H1 (cell line): Measurements from ENCODE around the gene ATP7A. TPM values are rescaled to one million over a fixed set of nuclear protein-coding genes. Genes with fewer than 3 reads are reported as not detected.

Experiments used
- CTCF ChIA-PET: fragments of 300-600 bp; sonication (Branson Sonifier 250); formaldehyde crosslinking; loops from one replicate; lab custom pipeline; 2021; ENCODE audit not compliant: partially characterized antibody; lab: Charles Lee
- POLR2A ChIA-PET: fragments of 300-600 bp; sonication (Branson Sonifier 250); formaldehyde crosslinking; loops from one replicate; lab custom pipeline; 2021; ENCODE audit warnings: inconsistent platforms; ENCODE audit not compliant: partially characterized antibody; lab: Charles Lee
- DNase-seq, 2 experiments: peaks; one replicate each; pipeline versions ENCODE4 v3.0.0 to v3.0.0-alpha.2; 2010 to 2022; ENCODE audit warnings: low spot score in 2 of 2, low read depth in 1 of 2, mixed read lengths in 1 of 2
- FAIRE-seq: peaks from 2 replicates; lab custom pipeline; 2011; peaks lifted over from hg19 to GRCh38; lab: Jason Lieb, UNC
- H2AFZ ChIP-seq: 2 replicates; pipeline ENCODE4 v1.8.1; 2012; ENCODE audit warnings: low read length, inconsistent platforms
- H2AK5ac ChIP-seq: 2 replicates; pipeline ENCODE4 v1.6.1; 2013; ENCODE audit warnings: low read depth, low read length
- H2BK120ac ChIP-seq: replicated peaks from 2 replicates; pipeline ENCODE3; 2013; ENCODE audit warnings: low read depth, low read length, inconsistent platforms
- H2BK12ac ChIP-seq: 2 replicates; pipeline ENCODE4 v1.6.1; 2013; ENCODE audit warnings: low read depth, low read length
- H2BK15ac ChIP-seq: 2 replicates; pipeline ENCODE4 v1.6.1; 2013; ENCODE audit warnings: low read length
- H2BK20ac ChIP-seq: 2 replicates; pipeline ENCODE4 v1.6.1; 2013; ENCODE audit warnings: low read length
- H2BK5ac ChIP-seq: 2 replicates; pipeline ENCODE4 v1.6.1; 2013; ENCODE audit warnings: low read depth, low read length
- H3K14ac ChIP-seq: 2 replicates; pipeline ENCODE4 v1.6.1; 2013; ENCODE audit warnings: inconsistent platforms; ENCODE audit not compliant: insufficient read length
- H3K18ac ChIP-seq: 2 replicates; pipeline ENCODE4 v1.6.1; 2013; ENCODE audit warnings: low read length; ENCODE audit errors: extremely low read depth
- H3K23ac ChIP-seq: 2 replicates; pipeline ENCODE4 v1.6.1; 2013; ENCODE audit warnings: inconsistent platforms; ENCODE audit not compliant: insufficient read length
- H3K23me2 ChIP-seq: 2 replicates; pipeline ENCODE4 v1.6.1; 2013; ENCODE audit warnings: low read depth, low read length
- H3K27ac ChIP-seq: 2 replicates; pipeline ENCODE4 v1.6.1; 2011; ENCODE audit warnings: low read depth, low read length, inconsistent platforms
- H3K27me3 ChIP-seq, 4 experiments: replicated peaks in 1 of 4; 1 replicate in 1 of 4; 2 replicates in 3 of 4; pipeline versions ENCODE4 v1.6.1 to v1.8.1; 2011 to 2013; ENCODE audit warnings: low read length in 3 of 4, mild to moderate bottlenecking in 3 of 4, inconsistent platforms in 2 of 4, mixed read lengths in 2 of 4, moderate library complexity in 1 of 4; ENCODE audit not compliant: control insufficient read depth in 3 of 4, insufficient read depth in 3 of 4; ENCODE audit errors: extremely low read depth in 1 of 4
- H3K36me3 ChIP-seq, 4 experiments: 2 replicates each; pipeline versions ENCODE4 v1.6.1 to v1.8.1; 2011 to 2013; ENCODE audit warnings: mild to moderate bottlenecking in 4 of 4, low read length in 3 of 4, moderate library complexity in 2 of 4, control low read depth in 1 of 4, inconsistent platforms in 1 of 4; ENCODE audit not compliant: insufficient read depth in 4 of 4, control insufficient read depth in 2 of 4
- H3K4ac ChIP-seq: replicated peaks from 2 replicates; pipeline ENCODE3; 2013; ENCODE audit warnings: low read length, low read depth, mixed read lengths, inconsistent platforms; ENCODE audit not compliant: insufficient read length
- H3K4me1 ChIP-seq, 4 experiments: replicated peaks in 1 of 4; 1 replicate in 1 of 4; 2 replicates in 3 of 4; pipeline versions ENCODE4 v1.6.1 to v1.8.1; 2011 to 2013; ENCODE audit warnings: low read length in 3 of 4, inconsistent platforms in 2 of 4, mixed read lengths in 1 of 4; ENCODE audit not compliant: insufficient read depth in 4 of 4, control insufficient read depth in 3 of 4
- H3K4me2 ChIP-seq, 2 experiments: 2 replicates each; pipeline versions ENCODE4 v1.6.1 to v1.8.1; 2011 to 2013; ENCODE audit warnings: low read depth in 2 of 2, low read length in 2 of 2, control low read depth in 1 of 2, inconsistent platforms in 1 of 2, mild to moderate bottlenecking in 1 of 2; ENCODE audit not compliant: insufficient read depth in 1 of 2
- H3K4me3 ChIP-seq, 4 experiments: fragments of 200-600, 300-600 bp in 1 of 4; sonication (generic), shearing (Covaris generic), sonication (Bioruptor Twin) in 1 of 4; 2 replicates each; pipeline versions ENCODE4 v1.5.1 to v1.8.1; 2011 to 2016; ENCODE audit warnings: low read length in 4 of 4, low read depth in 3 of 4, control low read depth in 2 of 4, inconsistent platforms in 2 of 4, mild to moderate bottlenecking in 2 of 4, mixed read lengths in 1 of 4, moderate library complexity in 1 of 4; ENCODE audit not compliant: insufficient read depth in 2 of 4; ENCODE audit errors: extremely low read depth in 1 of 4
- H3K56ac ChIP-seq: replicated peaks from 2 replicates; pipeline ENCODE3; 2013; ENCODE audit warnings: low read depth, mild to moderate bottlenecking, mixed read lengths, low read length, inconsistent platforms; ENCODE audit not compliant: insufficient read length
- H3K79me1 ChIP-seq: 2 replicates; pipeline ENCODE4 v1.6.1; 2013; ENCODE audit warnings: low read depth, low read length, control low read depth
- H3K79me2 ChIP-seq, 2 experiments: 2 replicates each; pipeline versions ENCODE4 v1.6.1 to v1.8.1; 2012 to 2013; ENCODE audit warnings: low read length in 2 of 2, mild to moderate bottlenecking in 2 of 2, inconsistent platforms in 1 of 2; ENCODE audit not compliant: insufficient read depth in 2 of 2, control insufficient read depth in 1 of 2
- H3K9ac ChIP-seq, 4 experiments: replicated peaks in 1 of 4; 1 replicate in 1 of 4; 2 replicates in 3 of 4; pipeline versions ENCODE4 v1.6.1 to v1.8.1; 2011 to 2013; ENCODE audit warnings: low read depth in 3 of 4, low read length in 3 of 4, control low read depth in 2 of 4, mild to moderate bottlenecking in 2 of 4, moderate library complexity in 2 of 4, inconsistent platforms in 1 of 4; ENCODE audit errors: extremely low read depth in 1 of 4
- H3K9me3 ChIP-seq, 2 experiments: 2 replicates each; pipeline versions ENCODE4 v1.6.1 to v1.8.1; 2012 to 2013; ENCODE audit warnings: mild to moderate bottlenecking in 2 of 2, moderate library complexity in 2 of 2, control low read depth in 1 of 2, inconsistent platforms in 1 of 2, low read depth in 1 of 2, low read length in 1 of 2, mixed read lengths in 1 of 2; ENCODE audit not compliant: insufficient read depth in 2 of 2
- H4K20me1 ChIP-seq, 2 experiments: replicated peaks in 1 of 2; 2 replicates each; pipeline versions ENCODE3 to v1.8.1; 2011 to 2013; ENCODE audit warnings: inconsistent platforms in 2 of 2, low read length in 2 of 2, mild to moderate bottlenecking in 1 of 2; ENCODE audit not compliant: insufficient read depth in 2 of 2, control insufficient read depth in 1 of 2
- H4K5ac ChIP-seq: 2 replicates; pipeline ENCODE4 v1.6.1; 2013; ENCODE audit warnings: low read length, low read depth, mixed read lengths, inconsistent platforms; ENCODE audit not compliant: insufficient read length
- H4K8ac ChIP-seq: 2 replicates; pipeline ENCODE4 v1.8.0; 2013; ENCODE audit warnings: mild to moderate bottlenecking, moderate library complexity, low read length, inconsistent platforms; ENCODE audit not compliant: insufficient read depth; ENCODE audit errors: extremely low read depth
- H4K91ac ChIP-seq: replicated peaks from 2 replicates; pipeline ENCODE3; 2013; ENCODE audit warnings: low read length, mixed read lengths, inconsistent platforms; ENCODE audit not compliant: insufficient read length
- CEBPB ChIP-seq: IDR thresholded peaks from 2 replicates; pipeline ENCODE4 v1.6.1; 2012; ENCODE audit warnings: low read depth, low read length
- CTBP2 ChIP-seq: IDR thresholded peaks from 2 replicates; pipeline ENCODE4 v1.7.0; 2011; ENCODE audit warnings: borderline replicate concordance, mild to moderate bottlenecking, moderate library complexity, mixed read lengths, low read length; ENCODE audit not compliant: insufficient read depth, insufficient read length
- RXRA ChIP-seq: IDR thresholded peaks from 2 replicates; pipeline ENCODE4 v1.6.1; 2011; ENCODE audit warnings: low read depth, mild to moderate bottlenecking, low read length, moderate library complexity; ENCODE audit not compliant: insufficient read depth
- TAF7 ChIP-seq: optimal IDR thresholded peaks from 2 replicates; pipeline ENCODE3; 2011; ENCODE audit warnings: low read depth, mild to moderate bottlenecking, inconsistent platforms, low read length, moderate library complexity, borderline replicate concordance
- WGBS, 2 experiments: shearing (Covaris generic) in 1 of 2; methylation state at CpG; one replicate each; pipeline versions ENCODE4 v1.1.6 to v1.1.7; 2013 to 2015; ENCODE audit warnings: low lambda C conversion rate in 2 of 2, mixed read lengths in 2 of 2, inconsistent platforms in 1 of 2, low coverage in 1 of 2, missing lambda C conversion rate in 1 of 2; ENCODE audit not compliant: insufficient replicate concordance in 2 of 2, insufficient coverage in 1 of 2, insufficient read length in 1 of 2; ENCODE audit errors: extremely low coverage in 1 of 2, missing lambda C conversion rate in 1 of 2; 5-methylcytosine and 5-hydroxymethylcytosine counted together
- polyA plus RNA-seq, 7 experiments: library from polyadenylated mRNA; depleted of rRNA in 3 of 7; stranded (reverse) in 5 of 7; unstranded in 2 of 7; fragments of >200 nt in 5 of 7; fragments of 200-250 nt in 2 of 7; gene quantifications; 1 replicate in 5 of 7; 2 replicates in 1 of 7; 4 replicates in 1 of 7; pipeline versions ENCODE4 v1.2.1 to v1.2.3, GENCODE V29; 2011 to 2013; ENCODE audit warnings: missing spikeins in 2 of 7, mixed read lengths in 2 of 7
- total RNA-seq: library from RNA; stranded (reverse); fragmentation: NEBNext Ultra II Directional; extraction: Animal tissue kit (Norgen Biotek cat#: 25700); gene quantifications from 2 replicates; pipeline ENCODE4 v1.2.1, GENCODE V29; 2021

Gene ATP7A
- total and polyA plus RNA-seq, 2 of the 8 experiments (the other 6 are each of a cell fraction or from before 2014, with no cell fraction given), result 0.73 to 2.8 TPM

DNA sequence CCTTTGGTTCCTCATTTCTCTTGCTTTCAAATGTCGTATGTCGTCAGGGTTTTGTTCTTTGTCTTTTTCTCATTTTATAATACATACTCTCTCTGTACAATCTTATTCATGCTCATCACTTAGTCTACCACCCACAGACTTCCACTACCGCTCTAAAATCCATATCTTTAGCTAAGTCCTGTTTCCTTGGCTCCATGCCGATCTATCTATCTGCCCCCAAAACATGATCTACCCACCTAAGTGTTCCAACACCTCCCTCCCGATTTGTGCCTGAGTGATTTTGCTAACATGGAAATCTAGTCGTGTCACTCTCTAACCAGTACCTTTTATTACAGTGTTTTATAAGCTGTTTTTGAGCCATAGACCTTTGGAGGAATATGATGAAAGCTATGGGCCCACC is 124.6 kb downstream of the ATP7A start:
- CTCF ChIA-PET, result no interaction called here
- TF ChIP-seq CEBPB (no peak), RXRA (no peak), CTBP2 (no peak), TAF7 (no peak)

More for the DNA sequence above, 124.6 kb downstream of the ATP7A start:
- Histone ChIP-seq H4K20me1 (no peaks in the 10 kb centered on the region), H2BK120ac (no peak overlapping the region), H3K18ac (no peak overlapping the region), H3K23me2 (no peaks in the 10 kb centered on the region), H3K4me1 (no peaks in the 10 kb centered on the region), H3K27me3 (no peaks in the 10 kb centered on the region), H3K23ac (no peak overlapping the region), H3K9me3 (no peaks in the 10 kb centered on the region), H3K79me2 (no peaks in the 10 kb centered on the region), H3K14ac (no peak overlapping the region), H2BK20ac (no peak overlapping the region), H2AFZ (no peak overlapping the region), H3K27ac (no peak overlapping the region), H4K91ac (no peak overlapping the region), H3K9ac (no peak overlapping the region), H4K5ac (no peak overlapping the region), H2BK15ac (no peak overlapping the region), H2BK12ac (no peak overlapping the region), H3K56ac (no peak overlapping the region), H3K4ac (no peak overlapping the region), H3K4me2 (no peak overlapping the region), H2AK5ac (no peak overlapping the region), H3K79me1 (no peaks in the 10 kb centered on the region), H3K4me3 (no peak overlapping the region), H3K36me3 (no peaks in the 10 kb centered on the region), H4K8ac (no peak overlapping the region), H2BK5ac (no peak overlapping the region)
- DNase-seq (no peak), FAIRE-seq (no peak)
- WGBS, 2 experiments, result 93% methylated on average over 5 of the region's 6 CpGs; no CpG with 5 or more reads in 1 of the 2 experiments
- POLR2A ChIA-PET, result no interaction called here
